ENCODE data around the gene LYAR.

- TF ChIP-seq EZH2 (IDR thresholded peaks at IDR 0.05; ENCODE audit: borderline replicate concordance, low read depth, low read length, poor library complexity, severe bottlenecking): no peak
- TF ChIP-seq, protein P1, sequence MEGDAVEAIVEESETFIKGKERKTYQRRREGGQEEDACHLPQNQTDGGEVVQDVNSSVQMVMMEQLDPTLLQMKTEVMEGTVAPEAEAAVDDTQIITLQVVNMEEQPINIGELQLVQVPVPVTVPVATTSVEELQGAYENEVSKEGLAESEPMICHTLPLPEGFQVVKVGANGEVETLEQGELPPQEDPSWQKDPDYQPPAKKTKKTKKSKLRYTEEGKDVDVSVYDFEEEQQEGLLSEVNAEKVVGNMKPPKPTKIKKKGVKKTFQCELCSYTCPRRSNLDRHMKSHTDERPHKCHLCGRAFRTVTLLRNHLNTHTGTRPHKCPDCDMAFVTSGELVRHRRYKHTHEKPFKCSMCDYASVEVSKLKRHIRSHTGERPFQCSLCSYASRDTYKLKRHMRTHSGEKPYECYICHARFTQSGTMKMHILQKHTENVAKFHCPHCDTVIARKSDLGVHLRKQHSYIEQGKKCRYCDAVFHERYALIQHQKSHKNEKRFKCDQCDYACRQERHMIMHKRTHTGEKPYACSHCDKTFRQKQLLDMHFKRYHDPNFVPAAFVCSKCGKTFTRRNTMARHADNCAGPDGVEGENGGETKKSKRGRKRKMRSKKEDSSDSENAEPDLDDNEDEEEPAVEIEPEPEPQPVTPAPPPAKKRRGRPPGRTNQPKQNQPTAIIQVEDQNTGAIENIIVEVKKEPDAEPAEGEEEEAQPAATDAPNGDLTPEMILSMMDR (conservative IDR thresholded peaks at IDR 0.05; ENCODE audit: low read depth, low read length): peak; percentile 84
These were observed 45.0 kb upstream of the LYAR start for GRCh38 chr4:4334798-4335520.

Measured in A673 (cell line).